ENCODE results near the gene NFASC. TPM values are rescaled to one million over a fixed set of nuclear protein-coding genes. Genes with fewer than 3 reads are reported as not detected.

NFASC gene
- total and polyA plus RNA-seq, 8 donors: 3.3 to 12.7 (median 6.7) TPM

DNA sequence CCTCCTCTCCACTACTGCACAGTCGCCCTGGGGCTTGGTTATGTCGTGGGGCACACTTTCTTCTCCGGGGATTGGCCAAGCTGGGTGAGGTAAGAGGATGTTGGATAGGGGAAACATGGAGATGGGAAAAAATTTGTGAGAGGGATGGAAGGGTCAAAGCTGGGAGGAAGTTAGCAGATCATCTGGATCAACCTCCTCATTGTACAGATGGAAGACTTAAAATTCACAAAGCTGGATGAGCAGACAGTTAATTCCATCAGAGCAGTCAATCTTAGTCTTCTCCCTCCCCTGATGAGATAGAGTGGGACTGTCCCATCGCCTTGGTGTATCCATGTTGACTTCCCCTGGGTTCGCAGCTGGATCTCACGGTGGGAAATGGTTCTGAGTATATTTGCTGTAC lies 102.8 kb downstream of the NFASC start:
- TF ChIP-seq, protein P1, sequence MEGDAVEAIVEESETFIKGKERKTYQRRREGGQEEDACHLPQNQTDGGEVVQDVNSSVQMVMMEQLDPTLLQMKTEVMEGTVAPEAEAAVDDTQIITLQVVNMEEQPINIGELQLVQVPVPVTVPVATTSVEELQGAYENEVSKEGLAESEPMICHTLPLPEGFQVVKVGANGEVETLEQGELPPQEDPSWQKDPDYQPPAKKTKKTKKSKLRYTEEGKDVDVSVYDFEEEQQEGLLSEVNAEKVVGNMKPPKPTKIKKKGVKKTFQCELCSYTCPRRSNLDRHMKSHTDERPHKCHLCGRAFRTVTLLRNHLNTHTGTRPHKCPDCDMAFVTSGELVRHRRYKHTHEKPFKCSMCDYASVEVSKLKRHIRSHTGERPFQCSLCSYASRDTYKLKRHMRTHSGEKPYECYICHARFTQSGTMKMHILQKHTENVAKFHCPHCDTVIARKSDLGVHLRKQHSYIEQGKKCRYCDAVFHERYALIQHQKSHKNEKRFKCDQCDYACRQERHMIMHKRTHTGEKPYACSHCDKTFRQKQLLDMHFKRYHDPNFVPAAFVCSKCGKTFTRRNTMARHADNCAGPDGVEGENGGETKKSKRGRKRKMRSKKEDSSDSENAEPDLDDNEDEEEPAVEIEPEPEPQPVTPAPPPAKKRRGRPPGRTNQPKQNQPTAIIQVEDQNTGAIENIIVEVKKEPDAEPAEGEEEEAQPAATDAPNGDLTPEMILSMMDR (IDR thresholded peaks at IDR 0.05): no peak
- DNase-seq (no peak), FAIRE-seq (no peak), ATAC-seq (no peak)
- Histone ChIP-seq H3K4me1 (no peaks in the 10 kb centered on the region), H3K27me3 (no peaks in the 10 kb centered on the region), H3K9me3 (no peaks in the 10 kb centered on the region), H3K4me3 (no peak overlapping the region), H3K27ac (no peak overlapping the region), H3K36me3 (no peaks in the 10 kb centered on the region)
- intact Hi-C loops (cut with DNase I): no loop called here
- WGBS, 2 donors: 38 to 54% methylated on average over 6 of the region's 6 CpGs

DNA sequence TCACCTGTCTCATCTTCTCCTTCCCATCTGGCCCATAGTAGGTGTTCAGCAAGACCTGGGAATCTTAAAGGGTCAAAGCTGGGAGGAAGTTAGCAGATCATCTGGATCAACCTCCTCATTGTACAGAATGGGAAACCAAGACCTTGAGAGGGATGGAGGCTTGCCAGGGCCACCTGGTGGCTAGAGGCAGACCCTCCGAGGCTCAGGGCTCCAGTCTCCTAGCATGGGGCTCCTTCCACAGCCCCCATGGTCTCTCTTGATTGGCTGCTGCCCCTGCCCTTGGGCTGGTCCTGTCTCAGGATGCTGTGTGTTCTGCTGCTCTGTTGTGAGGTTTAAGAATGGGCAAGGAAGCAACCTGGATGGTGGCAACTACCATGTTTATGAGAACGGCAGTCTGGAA lies 103.7 kb downstream of the NFASC start:
- no peaks in the 10 kb centered on the region for H3K27me3 ChIP-seq
- WGBS, 2 donors: 40 to 45% methylated on average over 2 of the region's 2 CpGs
- H3K27ac ChIP-seq: no peak overlapping the region
- DNase-seq (no peak), FAIRE-seq (no peak), ATAC-seq (no peak)
- no peak overlapping the region for H3K4me3 ChIP-seq
- no peaks in the 10 kb centered on the region for H3K9me3 ChIP-seq
- intact Hi-C loops (cut with DNase I): no loop called here
- TF ChIP-seq, protein P1 (IDR thresholded peaks at IDR 0.05): no peak
- H3K4me1 ChIP-seq: no peaks in the 10 kb centered on the region
- no peaks in the 10 kb centered on the region for H3K36me3 ChIP-seq

DNA sequence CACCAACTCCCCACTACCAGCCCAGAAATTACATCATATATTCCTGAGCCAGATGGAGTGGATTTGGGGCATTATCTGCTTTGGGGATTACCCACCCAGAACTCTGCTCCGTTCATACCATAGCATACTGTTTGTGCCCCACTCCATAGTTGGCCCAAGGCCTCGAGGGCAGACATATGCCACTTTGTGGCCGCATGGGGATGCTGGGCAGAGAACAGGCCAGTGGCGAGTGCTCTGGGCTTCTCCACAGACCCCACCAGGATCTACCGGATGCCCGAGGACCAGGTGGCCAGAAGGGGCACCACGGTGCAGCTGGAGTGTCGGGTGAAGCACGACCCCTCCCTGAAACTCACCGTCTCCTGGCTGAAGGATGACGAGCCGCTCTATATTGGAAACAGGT lies 104.4 kb downstream of the NFASC start:
- 41 to 57% methylated on average over 12 of the region's 12 CpGs for WGBS, 2 donors
- intact Hi-C loops (cut with DNase I): loop anchor here in 2 of 3 donors (5.0 kb wide), 1 partner anchor 282 kb away; no protein-coding TSS in a partner anchor
- TF ChIP-seq, protein P1 (IDR thresholded peaks at IDR 0.05): no peak
- DNase-seq (no peak), FAIRE-seq (no peak), ATAC-seq (no peak)
- no peaks in the 10 kb centered on the region for H3K27me3 ChIP-seq
- H3K36me3 ChIP-seq: no peaks in the 10 kb centered on the region
- no peaks in the 10 kb centered on the region for H3K4me1 ChIP-seq
- no peak overlapping the region for H3K27ac ChIP-seq
- no peak overlapping the region for H3K4me3 ChIP-seq
- H3K9me3 ChIP-seq: no peaks in the 10 kb centered on the region

DNA sequence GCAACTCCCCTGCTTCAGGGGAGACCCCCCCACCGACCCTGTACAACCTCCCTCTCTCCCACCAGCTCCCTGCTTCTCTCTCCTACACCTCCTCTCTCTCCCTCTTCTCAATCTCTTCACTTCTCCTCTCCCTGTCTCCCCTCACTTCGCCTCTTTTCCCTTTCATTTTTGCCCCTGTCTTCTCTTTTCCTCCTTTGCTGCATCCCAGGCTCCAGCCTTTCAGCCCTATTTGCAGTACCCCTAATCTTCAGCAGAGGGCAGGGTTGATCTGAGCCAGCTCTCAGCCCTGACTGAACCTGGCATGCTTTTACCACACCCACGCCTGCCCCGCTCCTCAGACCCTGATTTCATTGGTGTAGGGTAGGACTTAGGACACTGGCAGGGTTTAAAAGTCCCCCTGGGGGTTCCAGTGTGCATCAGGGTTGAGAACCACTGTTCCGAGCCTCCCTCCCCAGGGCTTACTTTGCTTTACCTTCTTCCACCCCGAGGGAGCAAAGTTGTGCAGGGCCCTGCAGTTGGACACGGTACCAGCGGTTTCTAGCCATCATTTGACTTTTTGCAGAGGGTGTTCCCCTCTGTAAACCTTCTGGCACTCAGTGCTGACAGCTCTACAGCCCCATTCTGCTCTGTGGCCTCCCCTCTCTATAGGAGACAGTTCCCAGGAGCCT lies 105.0 kb downstream of the NFASC start:
- TF ChIP-seq, protein P1 (IDR thresholded peaks at IDR 0.05): peak; percentile 63 to 78 (median 73)
- H3K4me1 ChIP-seq: no peaks in the 10 kb centered on the region
- no peaks in the 10 kb centered on the region for H3K9me3 ChIP-seq
- ATAC-seq (peak; percentile 68 to 93 (median 90)), FAIRE-seq (no peak), DNase-seq (peak in 4 of 6 donors; percentile 45 to 70 (median 57))
- no peak overlapping the region for H3K27ac ChIP-seq
- WGBS, 2 donors: 41% methylated on average over 8 of the region's 8 CpGs
- H3K36me3 ChIP-seq: no peaks in the 10 kb centered on the region
- intact Hi-C loops (cut with DNase I): loop anchor here in 2 of 3 donors (5.0 kb wide), 1 partner anchor 282 kb away; no protein-coding TSS in a partner anchor
- H3K27me3 ChIP-seq: no peaks in the 10 kb centered on the region
- H3K4me3 ChIP-seq: no peak overlapping the region

DNA sequence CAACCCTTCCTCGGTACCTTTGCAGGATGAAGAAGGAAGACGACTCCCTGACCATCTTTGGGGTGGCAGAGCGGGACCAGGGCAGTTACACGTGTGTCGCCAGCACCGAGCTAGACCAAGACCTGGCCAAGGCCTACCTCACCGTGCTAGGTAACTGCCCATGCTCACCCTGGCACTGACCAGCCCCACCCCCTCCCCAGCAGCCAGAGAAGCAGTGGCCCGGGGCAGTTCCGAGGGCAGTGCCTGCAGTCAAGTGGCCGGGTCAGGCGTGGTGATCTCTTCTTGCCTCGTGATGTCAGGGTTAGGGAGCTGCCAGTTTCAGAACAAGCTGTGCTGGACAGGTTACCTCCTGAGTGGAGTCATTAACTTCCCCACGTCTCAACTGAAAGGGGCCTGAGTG lies 106.0 kb downstream of the NFASC start:
- Histone ChIP-seq H3K36me3 (no peaks in the 10 kb centered on the region), H3K9me3 (no peaks in the 10 kb centered on the region), H3K27me3 (no peaks in the 10 kb centered on the region), H3K4me1 (no peaks in the 10 kb centered on the region), H3K4me3 (no peak overlapping the region), H3K27ac (no peak overlapping the region)
- FAIRE-seq: no peak
- WGBS, 2 donors: 80 to 81% methylated on average over 13 of the region's 13 CpGs
- DNase-seq: peak in 1 of 6 donors; percentile 35
- TF ChIP-seq, protein P1 (IDR thresholded peaks at IDR 0.05): no peak
- ATAC-seq: no peak
- intact Hi-C loops (cut with DNase I): loop anchor here in 2 of 3 donors (5.0 kb wide), 1 partner anchor 281 kb away; no protein-coding TSS in a partner anchor

All from pancreas (tissue), 10 donors.